ENCODE data around the gene EPB41L1.

GRCh38 chr20:36217226-36217625, 62.7 kb downstream of the EPB41L1 start:
- TF ChIP-seq EP300 (IDR thresholded peaks at IDR 0.05; ENCODE audit: borderline replicate concordance) (no peak), CEBPB (IDR thresholded peaks at IDR 0.05) (no peak), FOXM1 (IDR thresholded peaks at IDR 0.05; ENCODE audit: borderline replicate concordance, low read depth) (no peak)

Measured in Ishikawa (cell line).